HEK293 (cell line): Measurements from ENCODE around the gene TRAF2.

ENCODE experiments used
- CTCF ChIA-PET: fragments of 350-600 bp; formaldehyde crosslinking; extraction: SDS; loops from one replicate; lab custom pipeline; 2021; ENCODE audit warnings: antibody characterized with exemption; lab: Yijun Ruan, JAX
- POLR2A ChIA-PET: fragments of 300-600 bp; formaldehyde crosslinking; extraction: SDS; loops from one replicate; lab custom pipeline; 2020; ENCODE audit warnings: antibody characterized with exemption, inconsistent platforms; lab: Yijun Ruan, JAX
- H3K27ac ChIP-seq: fragments of 200-500 bp; sonication (Bioruptor generic); 2 replicates; pipeline ENCODE4 v1.5.1; 2014; ENCODE audit warnings: low read depth, low read length, control low read depth, inconsistent platforms; ENCODE audit errors: extremely low read depth
- H3K36me3 ChIP-seq, 2 experiments: fragments of 200-500 bp in 1 of 2; sonication (Bioruptor generic) in 1 of 2; 1 replicate in 1 of 2; 2 replicates in 1 of 2; pipeline ENCODE4 v1.5.1; 2014 to 2017; ENCODE audit warnings: inconsistent platforms in 2 of 2, low read length in 2 of 2; ENCODE audit not compliant: control insufficient read depth in 2 of 2, insufficient read depth in 1 of 2
- H3K4me1 ChIP-seq: fragments of 200-500 bp; sonication (Bioruptor generic); 2 replicates; pipeline ENCODE4 v1.5.1; 2014; ENCODE audit warnings: mild to moderate bottlenecking, low read length, inconsistent platforms; ENCODE audit not compliant: control insufficient read depth, insufficient read depth
- H3K4me3 ChIP-seq: 2 replicates; pipeline ENCODE4 v1.5.1; 2011; ENCODE audit warnings: low read depth, mild to moderate bottlenecking, control low read depth, low read length, moderate library complexity
- H3K9me3 ChIP-seq: fragments of 200-500 bp; sonication (Bioruptor generic); 2 replicates; pipeline ENCODE4 v1.5.1; 2014; ENCODE audit warnings: low read depth, low read length, inconsistent platforms; ENCODE audit not compliant: control insufficient read depth, insufficient read depth
- GLIS2 ChIP-seq: fragments of 450-650 bp; formaldehyde crosslinking; IDR thresholded peaks from 2 replicates; pipeline ENCODE4 v1.5.1; 2016; ENCODE audit warnings: missing biosample characterization, missing genetic modification characterization
- PATZ1 ChIP-seq: fragments of 450-650 bp; formaldehyde crosslinking; IDR thresholded peaks from 2 replicates; pipeline ENCODE4 v1.5.1; 2016; ENCODE audit warnings: missing biosample characterization, missing genetic modification characterization
- PRDM10 ChIP-seq: fragments of 450-650 bp; formaldehyde crosslinking; IDR thresholded peaks from 2 replicates; pipeline ENCODE4 v1.5.1; 2016; ENCODE audit warnings: missing biosample characterization, missing genetic modification characterization
- ZBTB10 ChIP-seq: fragments of 450-650 bp; formaldehyde crosslinking; IDR thresholded peaks from 2 replicates; pipeline ENCODE4 v1.5.1; 2016; ENCODE audit warnings: missing biosample characterization, missing genetic modification characterization
- ZBTB48 ChIP-seq: fragments of 450-650 bp; formaldehyde crosslinking; IDR thresholded peaks from 2 replicates; pipeline ENCODE4 v1.5.1; 2016; ENCODE audit warnings: missing biosample characterization, missing genetic modification characterization
- ZBTB6 ChIP-seq: fragments of 450-650 bp; formaldehyde crosslinking; IDR thresholded peaks from 2 replicates; pipeline ENCODE4 v1.5.1; 2017; ENCODE audit warnings: missing biosample characterization, missing genetic modification characterization
- ZFHX2 ChIP-seq: fragments of 450-650 bp; formaldehyde crosslinking; conservative IDR thresholded peaks from 2 replicates; pipeline ENCODE4 v1.5.1; 2016; ENCODE audit warnings: missing biosample characterization, missing genetic modification characterization
- ZFP69B ChIP-seq: fragments of 450-650 bp; formaldehyde crosslinking; IDR thresholded peaks from 2 replicates; pipeline ENCODE4 v1.5.1; 2016; ENCODE audit warnings: missing biosample characterization, missing genetic modification characterization
- ZNF26 ChIP-seq: fragments of 450-650 bp; formaldehyde crosslinking; IDR thresholded peaks from 2 replicates; pipeline ENCODE4 v1.5.1; 2016; ENCODE audit warnings: missing biosample characterization, missing genetic modification characterization
- ZNF274 ChIP-seq, 2 experiments: fragments of 200-500 bp in 1 of 2; fragments of 450-650 bp in 1 of 2; sonication (Bioruptor generic) in 1 of 2; formaldehyde crosslinking in 1 of 2; IDR thresholded peaks; 2 replicates each; pipeline versions ENCODE4 v1.5.1 to v1.6.1; 2014 to 2016; ENCODE audit warnings: borderline replicate concordance in 1 of 2, inconsistent platforms in 1 of 2, low read length in 1 of 2, missing biosample characterization in 1 of 2, missing genetic modification characterization in 1 of 2
- ZNF292 ChIP-seq: fragments of 450-650 bp; formaldehyde crosslinking; IDR thresholded peaks from 2 replicates; pipeline ENCODE4 v1.5.1; 2016; ENCODE audit warnings: low read depth, missing biosample characterization, missing genetic modification characterization, borderline replicate concordance
- ZNF394 ChIP-seq: fragments of 450-650 bp; formaldehyde crosslinking; IDR thresholded peaks from 2 replicates; pipeline ENCODE4 v1.5.1; 2016; ENCODE audit warnings: missing biosample characterization, missing genetic modification characterization, mild to moderate bottlenecking, moderate library complexity, borderline replicate concordance
- ZNF645 ChIP-seq: fragments of 450-650 bp; formaldehyde crosslinking; IDR thresholded peaks from 2 replicates; pipeline ENCODE4; 2016; ENCODE audit warnings: missing biosample characterization, missing genetic modification characterization
- ZNF692 ChIP-seq: fragments of 450-650 bp; formaldehyde crosslinking; IDR thresholded peaks from 2 replicates; pipeline ENCODE4 v1.5.1; 2016; ENCODE audit warnings: missing biosample characterization, missing genetic modification characterization

Gene TRAF2

GRCh38 chr9:136858452-136858843 is 27.9 kb upstream of the TRAF2 start:
- no peak overlapping the region for H3K4me3 ChIP-seq
- peaks cover 0 to 55% of the 10 kb centered on the region in 2 experiments; a peak in 1 of 3 replicates for H3K36me3 ChIP-seq
- TF ChIP-seq ZBTB6 (tag by site-specific recombination), result no peak
- ChIA-PET CTCF (no interaction called here), POLR2A (interaction anchor here (1.1 to 1.7 kb wide), 4 partner anchors 10 to 177 kb away, joined by 3 to 5 read pairs (median 4); partner anchors contain the start of genes AJM1 and TRAF2)
- H3K4me1 ChIP-seq, result no peaks in the 10 kb centered on the region
- no peaks in the 10 kb centered on the region for H3K9me3 ChIP-seq
- no peak overlapping the region for H3K27ac ChIP-seq

GRCh38 chr9:136858844-136859757 is 27.2 kb upstream of the TRAF2 start:
- TF ChIP-seq ZNF645 (tag by site-specific recombination) (no peak), ZNF26 (tag by site-specific recombination) (no peak), ZFHX2 (tag by site-specific recombination) (peak; percentile 59), PRDM10 (0 out of 2 replicates have a peak, but pooled peaks have one; percentile 30), ZNF274 (IDR thresholded peaks at IDR 0.05; ENCODE audit: low read length) (no peak), ZNF274 (tag by site-specific recombination; IDR thresholded peaks at IDR 0.05; ENCODE audit: borderline replicate concordance) (no peak), ZBTB10 (tag by site-specific recombination) (peak; percentile 52; the same call in 1 of the 2 replicates), GLIS2 (tag by site-specific recombination) (0 out of 2 replicates have a peak, but pooled peaks have one; percentile 11), ZFP69B (tag by site-specific recombination) (0 out of 2 replicates have a peak, but pooled peaks have one; percentile 42), ZNF292 (tag by site-specific recombination) (no peak), ZNF394 (tag by site-specific recombination) (peak; percentile 38; the same call in 1 of the 2 replicates), ZNF692 (peak; percentile 93), ZBTB48 (peak; percentile 59), PATZ1 (tag by site-specific recombination) (0 out of 2 replicates have a peak, but pooled peaks have one; percentile 29)

More at GRCh38 chr9:136858844-136859757, 27.2 kb upstream of the TRAF2 start:
- POLR2A ChIA-PET, result interaction anchor here (0.5 to 1.7 kb wide), 6 partner anchors 10 to 893 kb away, joined by 3 to 5 read pairs (median 4); partner anchors contain the start of genes AJM1 and TRAF2
- Histone ChIP-seq H3K27ac (no peak overlapping the region), H3K4me1 (no peaks in the 10 kb centered on the region), H3K36me3 (peaks cover 0 to 62% of the 10 kb centered on the region in 2 experiments; a peak in 2 of 3 replicates), H3K9me3 (no peaks in the 10 kb centered on the region), H3K4me3 (no peak overlapping the region)
- CTCF ChIA-PET, result no interaction called here
